T follicular helper cell (primary cell): Measurements from ENCODE around the gene CCDC63.

Experiments used
- DNase-seq: peaks from one replicate; pipeline ENCODE4 v3.0.0-alpha.2; 2020; ENCODE audit warnings: low read depth
- total RNA-seq, 2 experiments: gene quantifications; one replicate each; lab custom pipeline; 2026; lab: John Stamatoyannopoulos, UW

Gene CCDC63
- 0 reads per million in 2 experiments for total RNA-seq

GRCh38 chr12:110846615-110847566 is at the start of gene CCDC63:
Gene CCDC63, plus strand, starts transcription at chr12:110846987. Its CDS starts 5,968 bp downstream, at chr12:110852955.
- no peak for DNase-seq

- DNase-seq: no peak
Observed at GRCh38 chr12:110798461-110798860, 48.3 kb upstream of the CCDC63 start.

GRCh38 chr12:110802489-110802888 is 44.3 kb upstream of the CCDC63 start:
- no peak for DNase-seq

- no peak for DNase-seq
Observed at GRCh38 chr12:110804406-110804805, 42.4 kb upstream of the CCDC63 start.

- no peak for DNase-seq
Observed at GRCh38 chr12:110807640-110808039, 39.1 kb upstream of the CCDC63 start.

- DNase-seq: no peak
Observed at GRCh38 chr12:110809149-110809548, 37.6 kb upstream of the CCDC63 start.

GRCh38 chr12:110811972-110812371 is 34.8 kb upstream of the CCDC63 start:
- DNase-seq: no peak

- DNase-seq: no peak
Observed at GRCh38 chr12:110813285-110813684, 33.5 kb upstream of the CCDC63 start.

- DNase-seq: no peak
Observed at GRCh38 chr12:110813756-110814155, 33.0 kb upstream of the CCDC63 start.

- DNase-seq: no peak
Observed at GRCh38 chr12:110816248-110816647, 30.5 kb upstream of the CCDC63 start.

GRCh38 chr12:110816779-110817178 is 30.0 kb upstream of the CCDC63 start:
- DNase-seq: no peak

- DNase-seq: no peak
Observed at GRCh38 chr12:110818511-110818910, 28.3 kb upstream of the CCDC63 start.

GRCh38 chr12:110819150-110819549 is 27.6 kb upstream of the CCDC63 start:
- no peak for DNase-seq

- no peak for DNase-seq
Observed at GRCh38 chr12:110819646-110820045, 27.1 kb upstream of the CCDC63 start.

GRCh38 chr12:110821917-110822316 is 24.9 kb upstream of the CCDC63 start:
- DNase-seq: no peak

- no peak for DNase-seq
Observed at GRCh38 chr12:110822821-110823415, 23.9 kb upstream of the CCDC63 start.

- no peak for DNase-seq
Observed at GRCh38 chr12:110824342-110824741, 22.4 kb upstream of the CCDC63 start.

GRCh38 chr12:110825530-110825929 is 21.3 kb upstream of the CCDC63 start:
- no peak for DNase-seq

- peak; percentile 75 for DNase-seq
Observed at GRCh38 chr12:110826592-110827200, 20.1 kb upstream of the CCDC63 start.

GRCh38 chr12:110829308-110829707 is 17.5 kb upstream of the CCDC63 start:
- DNase-seq: no peak

- no peak for DNase-seq
Observed at GRCh38 chr12:110836291-110836690, 10.5 kb upstream of the CCDC63 start.

GRCh38 chr12:110841007-110841406 is 5.8 kb upstream of the CCDC63 start:
- no peak for DNase-seq

GRCh38 chr12:110844131-110844530 is 2.7 kb upstream of the CCDC63 start:
- no peak for DNase-seq
